KMS-11 (cell line): ENCODE measurements around the gene PIR.

Source experiments
- H2AFZ ChIP-seq: fragments of 200-600 bp; sonication (generic); 2 replicates; pipeline ENCODE4 v1.6.1; 2016; ENCODE audit warnings: antibody characterized with exemption, mixed run types, low read depth
- H3K27ac ChIP-seq: fragments of 200-600 bp; sonication (generic); 2 replicates; pipeline ENCODE4 v1.6.1; 2016; ENCODE audit warnings: mild to moderate bottlenecking, mixed run types
- H3K27me3 ChIP-seq: fragments of 200-600 bp; sonication (generic); 2 replicates; pipeline ENCODE4 v1.6.1; 2017; ENCODE audit warnings: mild to moderate bottlenecking, low read depth, mixed run types, moderate library complexity; ENCODE audit not compliant: insufficient read depth
- H3K36me3 ChIP-seq: fragments of 200-600 bp; sonication (generic); 2 replicates; pipeline ENCODE4 v1.6.1; 2017; ENCODE audit warnings: mild to moderate bottlenecking, mixed run types; ENCODE audit not compliant: insufficient read depth
- H3K4me1 ChIP-seq: fragments of 200-600 bp; sonication (generic); 2 replicates; pipeline ENCODE4 v1.6.1; 2016; ENCODE audit warnings: mild to moderate bottlenecking, low read depth, mixed run types; ENCODE audit not compliant: poor library complexity, severe bottlenecking
- H3K4me2 ChIP-seq: fragments of 200-600 bp; sonication (generic); 2 replicates; pipeline ENCODE4 v1.7.0; 2016; ENCODE audit warnings: mild to moderate bottlenecking, mixed run types
- H3K4me3 ChIP-seq: fragments of 200-600 bp; sonication (generic); IDR thresholded peaks from 2 replicates; pipeline ENCODE4 v1.6.1; 2017; ENCODE audit warnings: low read depth, low read length, mixed read lengths; ENCODE audit not compliant: insufficient read depth
- H3K79me2 ChIP-seq: fragments of 200-600 bp; sonication (generic); 2 replicates; pipeline ENCODE4 v1.6.1; 2016; ENCODE audit warnings: low read depth, mixed run types; ENCODE audit not compliant: insufficient read depth
- H3K9ac ChIP-seq: fragments of 200-600 bp; sonication (generic); 2 replicates; pipeline ENCODE4 v1.6.1; 2016; ENCODE audit warnings: mild to moderate bottlenecking, mixed run types
- H4K20me1 ChIP-seq: fragments of 200-600 bp; sonication (generic); 2 replicates; pipeline ENCODE4 v1.6.1; 2016; ENCODE audit warnings: mild to moderate bottlenecking, mixed run types; ENCODE audit not compliant: insufficient read depth
- TF ChIP-seq, protein P1 (sequence below): fragments of 200-600 bp; sonication (generic); conservative IDR thresholded peaks from 2 replicates; pipeline ENCODE4 v1.6.1; 2017; ENCODE audit warnings: low read depth, mild to moderate bottlenecking, antibody characterized with exemption, low read length, moderate library complexity, mixed read lengths

The PIR gene

GRCh38 chrX:15430076-15430475, 63.1 kb downstream of the PIR start:
- TF ChIP-seq, protein P1, sequence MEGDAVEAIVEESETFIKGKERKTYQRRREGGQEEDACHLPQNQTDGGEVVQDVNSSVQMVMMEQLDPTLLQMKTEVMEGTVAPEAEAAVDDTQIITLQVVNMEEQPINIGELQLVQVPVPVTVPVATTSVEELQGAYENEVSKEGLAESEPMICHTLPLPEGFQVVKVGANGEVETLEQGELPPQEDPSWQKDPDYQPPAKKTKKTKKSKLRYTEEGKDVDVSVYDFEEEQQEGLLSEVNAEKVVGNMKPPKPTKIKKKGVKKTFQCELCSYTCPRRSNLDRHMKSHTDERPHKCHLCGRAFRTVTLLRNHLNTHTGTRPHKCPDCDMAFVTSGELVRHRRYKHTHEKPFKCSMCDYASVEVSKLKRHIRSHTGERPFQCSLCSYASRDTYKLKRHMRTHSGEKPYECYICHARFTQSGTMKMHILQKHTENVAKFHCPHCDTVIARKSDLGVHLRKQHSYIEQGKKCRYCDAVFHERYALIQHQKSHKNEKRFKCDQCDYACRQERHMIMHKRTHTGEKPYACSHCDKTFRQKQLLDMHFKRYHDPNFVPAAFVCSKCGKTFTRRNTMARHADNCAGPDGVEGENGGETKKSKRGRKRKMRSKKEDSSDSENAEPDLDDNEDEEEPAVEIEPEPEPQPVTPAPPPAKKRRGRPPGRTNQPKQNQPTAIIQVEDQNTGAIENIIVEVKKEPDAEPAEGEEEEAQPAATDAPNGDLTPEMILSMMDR = no peak
- no peak overlapping the region for H2AFZ ChIP-seq
- no peaks in the 10 kb centered on the region for H3K36me3 ChIP-seq
- H3K27ac ChIP-seq = no peak overlapping the region
- H4K20me1 ChIP-seq = no peaks in the 10 kb centered on the region
- no peak overlapping the region for H3K9ac ChIP-seq
- H3K4me2 ChIP-seq = no peak overlapping the region
- no peak overlapping the region for H3K4me3 ChIP-seq
- H3K4me1 ChIP-seq = no peaks in the 10 kb centered on the region
- no peaks in the 10 kb centered on the region for H3K79me2 ChIP-seq
- H3K27me3 ChIP-seq = no peaks in the 10 kb centered on the region

- no peak overlapping the region for H3K27ac ChIP-seq
- H3K4me1 ChIP-seq = peaks cover 11% of the 10 kb centered on the region
- H3K4me3 ChIP-seq = no peak overlapping the region
- no peak overlapping the region for H2AFZ ChIP-seq
- TF ChIP-seq, protein P1 = no peak
- H3K27me3 ChIP-seq = no peaks in the 10 kb centered on the region
- H3K9ac ChIP-seq = no peak overlapping the region
- H4K20me1 ChIP-seq = no peaks in the 10 kb centered on the region
- no peak overlapping the region for H3K4me2 ChIP-seq
- H3K79me2 ChIP-seq = no peaks in the 10 kb centered on the region
- H3K36me3 ChIP-seq = no peaks in the 10 kb centered on the region
Measured at GRCh38 chrX:15425024-15425423, 68.1 kb downstream of the PIR start.

GRCh38 chrX:15418707-15419181, 74.4 kb downstream of the PIR start:
- Histone ChIP-seq H3K4me1 (peaks cover 11% of the 10 kb centered on the region), H2AFZ (no peak overlapping the region), H3K9ac (no peak overlapping the region), H3K27ac (no peak overlapping the region), H4K20me1 (no peaks in the 10 kb centered on the region), H3K4me3 (no peak overlapping the region), H3K79me2 (no peaks in the 10 kb centered on the region), H3K4me2 (no peak overlapping the region), H3K27me3 (no peaks in the 10 kb centered on the region), H3K36me3 (no peaks in the 10 kb centered on the region)
- TF ChIP-seq, protein P1 = no peak

DNA sequence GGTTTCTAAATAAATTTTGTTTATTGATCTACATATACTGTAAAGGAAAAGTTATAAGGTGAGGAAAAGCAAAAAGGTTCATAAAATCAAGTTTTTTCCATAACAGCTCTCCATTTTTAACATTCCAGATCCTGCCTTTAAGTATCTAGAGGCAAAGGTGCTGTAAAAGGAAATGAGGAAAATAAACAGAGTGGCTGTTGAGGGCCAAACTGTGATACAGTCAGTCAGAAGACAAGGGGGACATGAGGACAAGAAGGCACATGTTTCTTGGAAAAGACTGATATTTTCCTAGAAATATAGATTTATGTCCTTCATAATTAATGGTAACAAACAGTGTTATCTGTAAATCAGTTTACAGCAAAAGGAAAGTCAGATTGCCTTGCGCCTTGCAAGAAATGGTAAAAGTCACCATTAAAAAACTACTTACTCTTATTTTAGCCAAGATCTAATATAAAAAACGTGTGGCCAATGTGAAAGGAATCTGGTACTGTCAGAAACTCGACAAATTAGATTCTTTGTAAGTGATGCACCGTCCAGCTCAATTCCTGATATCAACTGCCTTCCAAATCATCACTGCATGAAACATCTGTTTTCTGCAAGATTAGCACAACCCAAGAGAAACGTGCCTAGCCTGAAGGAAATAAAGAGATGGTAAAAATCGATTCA, 75.0 kb downstream of the PIR start:
- H3K27me3 ChIP-seq = no peaks in the 10 kb centered on the region
- TF ChIP-seq, protein P1 = no peak
- H3K36me3 ChIP-seq = no peaks in the 10 kb centered on the region
- no peak overlapping the region for H3K4me2 ChIP-seq
- no peak overlapping the region for H3K9ac ChIP-seq
- no peak overlapping the region for H2AFZ ChIP-seq
- no peaks in the 10 kb centered on the region for H4K20me1 ChIP-seq
- H3K27ac ChIP-seq = no peak overlapping the region
- H3K4me3 ChIP-seq = no peak overlapping the region
- no peaks in the 10 kb centered on the region for H3K79me2 ChIP-seq
- H3K4me1 ChIP-seq = peaks cover 11% of the 10 kb centered on the region
